IMR-90 (cell line): ENCODE data around the gene PDLIM4. TPM values are rescaled to one million over a fixed set of nuclear protein-coding genes. Genes with fewer than 3 reads are reported as not detected.

Source experiments
- ATAC-seq: fragments of 200-7000 bp; cut with Tn5 transposase; 2 replicates; pipeline ENCODE4 v1.9.1; 2020; ENCODE audit warnings: low read depth, mild to moderate bottlenecking, moderate library complexity
- BruUV-seq: library from RNA; stranded (reverse); fragments of 400-500 nt; replicated peaks from 2 replicates; lab custom pipeline; 2021; lab: Mats Ljungman, UMichigan
- CTCF ChIA-PET: fragments of 300-600 bp; formaldehyde crosslinking; extraction: SDS; loops from one replicate; lab custom pipeline; 2021; ENCODE audit warnings: antibody characterized with exemption; lab: Yijun Ruan, JAX
- POLR2A ChIA-PET: fragments of 300-600 bp; sonication (Branson Sonifier 250); formaldehyde crosslinking; loops from one replicate; lab custom pipeline; 2022; ENCODE audit warnings: antibody characterized with exemption; ENCODE audit not compliant: unreplicated experiment; lab: Charles Lee
- DNase-seq: peaks from one replicate; pipeline ENCODE4 v3.0.0; 2013
- H2AFZ ChIP-seq: replicated peaks from 2 replicates; pipeline ENCODE3; 2013; ENCODE audit warnings: low read length, mild to moderate bottlenecking; ENCODE audit not compliant: poor library complexity
- H2AK5ac ChIP-seq: 2 replicates; pipeline ENCODE4 v1.6.1; 2013; ENCODE audit warnings: low read depth, low read length, inconsistent platforms
- H2AK9ac ChIP-seq: replicated peaks from 2 replicates; pipeline ENCODE3; 2013; ENCODE audit warnings: mild to moderate bottlenecking, low read depth, low read length, moderate library complexity; ENCODE audit not compliant: poor library complexity
- H2BK120ac ChIP-seq: 2 replicates; pipeline ENCODE4 v1.6.1; 2013; ENCODE audit warnings: low read depth, low read length, inconsistent platforms
- H2BK15ac ChIP-seq: 3 replicates; pipeline ENCODE4 v1.6.1; 2013; ENCODE audit warnings: low read depth, low read length, inconsistent platforms
- H2BK20ac ChIP-seq: 2 replicates; pipeline ENCODE4 v1.6.1; 2013; ENCODE audit warnings: low read depth, mild to moderate bottlenecking, inconsistent platforms, low read length, moderate library complexity
- H2BK5ac ChIP-seq: 2 replicates; pipeline ENCODE4 v1.6.1; 2013; ENCODE audit warnings: mild to moderate bottlenecking, low read depth, low read length, inconsistent platforms; ENCODE audit not compliant: poor library complexity, severe bottlenecking
- H3K14ac ChIP-seq: replicated peaks from 2 replicates; pipeline ENCODE4 v1.6.1; 2013; ENCODE audit warnings: low read depth, low read length, inconsistent platforms
- H3K18ac ChIP-seq: 2 replicates; pipeline ENCODE4 v1.6.1; 2013; ENCODE audit warnings: low read depth, low read length, control low read depth
- H3K23ac ChIP-seq: 2 replicates; pipeline ENCODE4 v1.6.1; 2013; ENCODE audit warnings: low read depth, low read length, inconsistent platforms
- H3K27ac ChIP-seq: 2 replicates; pipeline ENCODE4 v1.5.1; 2013; ENCODE audit warnings: mild to moderate bottlenecking, control low read depth, low read length; ENCODE audit not compliant: insufficient read depth
- H3K27me3 ChIP-seq: 2 replicates; pipeline ENCODE4 v1.6.1; 2013; ENCODE audit warnings: low read length; ENCODE audit not compliant: control insufficient read depth, insufficient read depth
- H3K36me3 ChIP-seq: 2 replicates; pipeline ENCODE4 v1.6.1; 2013; ENCODE audit warnings: low read length, mixed read lengths; ENCODE audit not compliant: control insufficient read depth, insufficient read depth
- H3K4ac ChIP-seq: 2 replicates; pipeline ENCODE4 v1.6.1; 2013; ENCODE audit warnings: low read depth, low read length, inconsistent platforms
- H3K4me1 ChIP-seq: 2 replicates; pipeline ENCODE4 v1.6.1; 2013; ENCODE audit warnings: low read length, mixed read lengths; ENCODE audit not compliant: control insufficient read depth, insufficient read depth
- H3K4me2 ChIP-seq: 2 replicates; pipeline ENCODE4 v1.6.1; 2013; ENCODE audit warnings: low read depth, mild to moderate bottlenecking, control low read depth, low read length, moderate library complexity
- H3K4me3 ChIP-seq: 2 replicates; pipeline ENCODE4 v1.5.1; 2013; ENCODE audit warnings: low read depth, mild to moderate bottlenecking, control low read depth, low read length, moderate library complexity; ENCODE audit not compliant: insufficient read depth
- H3K56ac ChIP-seq: 2 replicates; pipeline ENCODE4 v1.6.1; 2013; ENCODE audit warnings: low read length, inconsistent platforms; ENCODE audit not compliant: insufficient read depth; ENCODE audit errors: extremely low read depth
- H3K79me1 ChIP-seq, 2 experiments: 2 replicates each; pipeline ENCODE4 v1.6.1; 2013; ENCODE audit warnings: low read length in 2 of 2, inconsistent platforms in 1 of 2, low read depth in 1 of 2
- H3K9ac ChIP-seq: 2 replicates; pipeline ENCODE4 v1.6.1; 2013; ENCODE audit warnings: low read depth, low read length, control low read depth
- H3K9me1 ChIP-seq: 2 replicates; pipeline ENCODE4 v1.6.1; 2013; ENCODE audit warnings: low read length, inconsistent platforms; ENCODE audit not compliant: insufficient read depth
- H3K9me3 ChIP-seq: 2 replicates; pipeline ENCODE4 v1.6.1; 2013; ENCODE audit warnings: low read length; ENCODE audit not compliant: control insufficient read depth, insufficient read depth
- H4K20me1 ChIP-seq: 2 replicates; pipeline ENCODE4 v1.6.1; 2013; ENCODE audit warnings: low read length, inconsistent platforms; ENCODE audit not compliant: insufficient read depth
- H4K5ac ChIP-seq: 2 replicates; pipeline ENCODE4 v1.6.1; 2013; ENCODE audit warnings: mild to moderate bottlenecking, low read depth, low read length, control low read depth
- H4K8ac ChIP-seq, 2 experiments: 2 replicates each; pipeline ENCODE4 v1.6.1; 2013; ENCODE audit warnings: low read depth in 2 of 2, low read length in 2 of 2, control low read depth in 1 of 2, inconsistent platforms in 1 of 2
- H4K91ac ChIP-seq: 2 replicates; pipeline ENCODE4 v1.6.1; 2013; ENCODE audit warnings: low read depth, low read length, inconsistent platforms; ENCODE audit not compliant: insufficient read depth
- BHLHE40 ChIP-seq: fragments of 150-350 bp; IDR thresholded peaks from 2 replicates; pipeline ENCODE4 v1.6.1; 2016; ENCODE audit warnings: mild to moderate bottlenecking, low read depth, low read length
- CEBPB ChIP-seq: IDR thresholded peaks from 2 replicates; pipeline ENCODE4 v1.6.1; 2012; ENCODE audit warnings: low read depth, low read length, improper control_type of control experiment
- USF2 ChIP-seq: fragments of 150-350 bp; IDR thresholded peaks from 2 replicates; pipeline ENCODE4 v1.6.1; 2017; ENCODE audit warnings: mild to moderate bottlenecking, antibody characterized with exemption, low read length, low read depth
- WGBS, 2 experiments: methylation state at CpG; one replicate each; pipeline versions ENCODE4 v1.1.5 to v1.1.7; 2013; ENCODE audit warnings: missing lambda C conversion rate in 2 of 2; ENCODE audit not compliant: insufficient read length in 1 of 2; ENCODE audit errors: extremely low coverage in 2 of 2; 5-methylcytosine and 5-hydroxymethylcytosine counted together
- dilution Hi-C: fragments of 300-500 bp; cut with HindIII; formaldehyde crosslinking; loops from one replicate; pipeline ENCODE4 v1.14.3; 2018; ENCODE audit warnings: low sequenced_read_pairs; ENCODE audit not compliant: unreplicated experiment
- in situ Hi-C: fragments of 300-500 bp; cut with MboI; formaldehyde crosslinking; loops from 3 replicates; pipeline ENCODE4 v1.14.3; 2019; ENCODE audit warnings: low sequenced_read_pairs, inconsistent platforms, mixed read lengths
- intact Hi-C: fragments of 100-400 bp; cut with micrococcal nuclease; formaldehyde crosslinking; loops from 2 replicates; pipeline ENCODE4 v1.10.0; 2022
- polyA plus RNA-seq, 3 experiments: library from polyadenylated mRNA; depleted of rRNA; stranded (reverse); fragments of >200 nt; gene quantifications; 2 replicates each; pipeline ENCODE4 v1.2.3, GENCODE V29; 2012; ENCODE audit warnings: low replicate concordance in 1 of 3
- total RNA-seq: library from RNA; depleted of rRNA; stranded (reverse); fragments of >200 nt; gene quantifications from 2 replicates; pipeline ENCODE4 v1.2.3, GENCODE V29; 2012

PDLIM4 gene
- total and polyA plus RNA-seq, 2 of the 4 experiments (the other 2 are of a cell fraction), result 61.1 to 214 TPM

- ChIA-PET POLR2A (no interaction called here), CTCF (interaction anchor here (0.9 kb wide), 1 partner anchor 73 kb away, joined by 3 read pairs; no protein-coding TSS in a partner anchor)
- Histone ChIP-seq H2BK20ac (no peak overlapping the region), H2AK9ac (no peak overlapping the region), H2BK120ac (no peak overlapping the region), H3K9me1 (0 out of 2 replicates have a peak, but pooled peaks cover 6% of the 10 kb centered on the region), H3K36me3 (no peaks in the 10 kb centered on the region), H3K79me1 (peaks cover 4 to 16% of the 10 kb centered on the region in 2 experiments; a peak in 3 of 4 replicates), H4K20me1 (peaks cover 5% of the 10 kb centered on the region), H3K27me3 (no peaks in the 10 kb centered on the region), H3K14ac (no peak overlapping the region), H3K4me1 (peaks cover 5% of the 10 kb centered on the region; the same call in 1 of the 2 replicates), H3K56ac (no peak overlapping the region), H2AFZ (no peak overlapping the region), H4K91ac (no peak overlapping the region), H3K9ac (no peak overlapping the region), H4K8ac (no peak overlapping the region), H3K9me3 (no peaks in the 10 kb centered on the region), H4K5ac (no peak overlapping the region), H3K4ac (no peak overlapping the region), H3K23ac (no peak overlapping the region), H2AK5ac (no peak overlapping the region), H3K18ac (no peak overlapping the region), H2BK15ac (no peak overlapping the region), H3K4me3 (no peak overlapping the region), H2BK5ac (no peak overlapping the region), H3K27ac (no peak overlapping the region), H3K4me2 (no peak overlapping the region)
- DNase-seq, result no peak
- no TSS peak for BruUV-seq
- in situ Hi-C loops, result no loop called here
- ATAC-seq, result no peak
- dilution Hi-C loops, result no loop called here
- TF ChIP-seq BHLHE40 (no peak), CEBPB (no peak), USF2 (no peak)
- WGBS, 2 experiments, result 95% methylated on average over 4 of the region's 8 CpGs; no CpG with 5 or more reads in 1 of the 2 experiments
- intact Hi-C loops, result no loop called here
Observed at GRCh38 chr5:132253452-132254320, 3.8 kb upstream of the PDLIM4 start.
